COR-L47 (cell line): ENCODE measurements around the gene STX16.

Source experiments
- DNase-seq: peaks from one replicate; lab custom pipeline; 2025; lab: John Stamatoyannopoulos, UW

Gene STX16

DNA sequence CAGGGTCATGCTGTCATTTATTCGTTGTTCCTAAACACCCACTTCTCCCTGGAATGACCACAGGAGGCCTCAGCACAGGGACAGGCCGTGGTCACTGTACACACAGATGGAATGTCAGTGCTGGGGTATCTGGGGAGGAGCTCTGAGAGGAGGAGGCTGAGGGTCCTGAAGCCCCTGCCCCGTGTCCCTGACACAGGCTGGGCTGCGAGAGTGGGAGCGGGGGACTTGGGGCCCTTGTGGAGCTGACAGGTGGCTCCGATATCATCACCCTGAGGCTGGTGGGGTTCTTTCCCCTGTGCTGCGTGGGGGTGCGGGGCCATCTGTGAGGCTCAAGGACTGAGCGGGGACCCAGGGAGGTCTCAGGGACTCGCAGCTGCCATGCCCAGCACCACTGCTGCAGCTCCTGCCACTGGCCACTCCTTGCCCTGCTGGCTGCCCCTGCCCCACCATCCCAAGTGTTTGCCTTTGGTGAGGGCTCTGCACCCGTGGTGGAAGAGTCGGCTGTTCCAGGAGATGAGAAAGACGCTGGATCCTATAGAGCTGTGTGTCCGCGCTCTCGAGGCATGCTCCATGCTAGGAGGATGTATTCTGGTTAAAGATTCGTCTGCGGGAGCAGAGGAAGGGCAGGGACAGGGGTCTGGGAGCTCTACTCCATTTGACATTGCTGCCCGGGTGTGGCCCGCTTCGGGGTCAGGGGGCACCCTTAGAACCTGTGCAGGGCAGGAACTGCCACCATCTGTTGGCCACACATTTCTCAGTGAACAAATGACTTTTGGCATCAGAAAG lies 60.4 kb downstream of the STX16 start:
- DNase-seq = no peak

DNA sequence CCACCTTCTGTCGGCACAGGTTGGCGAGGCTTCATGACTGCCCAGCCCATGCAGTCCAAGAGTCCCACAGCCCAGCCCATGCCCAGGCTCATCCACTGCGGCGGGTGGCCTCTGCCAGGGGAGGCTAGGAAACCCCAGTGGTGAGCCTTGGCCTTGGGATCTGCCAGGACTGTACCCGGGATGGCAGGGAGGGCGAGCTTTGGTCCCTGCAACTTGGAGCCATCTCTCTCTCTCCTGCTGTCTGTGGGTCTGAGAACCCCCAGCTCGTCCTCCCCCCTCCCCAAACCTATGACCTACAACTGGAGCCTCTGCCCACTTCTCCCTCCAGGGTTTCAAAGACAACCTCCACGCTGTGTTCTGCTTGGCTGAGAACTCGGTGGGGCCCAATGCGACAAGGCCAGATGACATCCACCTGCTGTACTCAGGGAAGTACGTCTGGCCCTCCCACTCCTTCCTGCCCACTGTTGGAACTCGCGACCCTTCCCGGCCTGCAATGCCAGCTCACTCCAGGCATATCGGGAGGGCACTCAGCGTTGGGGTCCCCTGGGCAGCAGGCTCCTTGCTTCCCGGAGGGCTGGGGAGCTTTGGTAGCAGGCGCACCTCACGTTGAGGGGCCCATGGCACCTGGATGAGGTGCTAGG lies 61.2 kb downstream of the STX16 start:
- no peak for DNase-seq

DNA sequence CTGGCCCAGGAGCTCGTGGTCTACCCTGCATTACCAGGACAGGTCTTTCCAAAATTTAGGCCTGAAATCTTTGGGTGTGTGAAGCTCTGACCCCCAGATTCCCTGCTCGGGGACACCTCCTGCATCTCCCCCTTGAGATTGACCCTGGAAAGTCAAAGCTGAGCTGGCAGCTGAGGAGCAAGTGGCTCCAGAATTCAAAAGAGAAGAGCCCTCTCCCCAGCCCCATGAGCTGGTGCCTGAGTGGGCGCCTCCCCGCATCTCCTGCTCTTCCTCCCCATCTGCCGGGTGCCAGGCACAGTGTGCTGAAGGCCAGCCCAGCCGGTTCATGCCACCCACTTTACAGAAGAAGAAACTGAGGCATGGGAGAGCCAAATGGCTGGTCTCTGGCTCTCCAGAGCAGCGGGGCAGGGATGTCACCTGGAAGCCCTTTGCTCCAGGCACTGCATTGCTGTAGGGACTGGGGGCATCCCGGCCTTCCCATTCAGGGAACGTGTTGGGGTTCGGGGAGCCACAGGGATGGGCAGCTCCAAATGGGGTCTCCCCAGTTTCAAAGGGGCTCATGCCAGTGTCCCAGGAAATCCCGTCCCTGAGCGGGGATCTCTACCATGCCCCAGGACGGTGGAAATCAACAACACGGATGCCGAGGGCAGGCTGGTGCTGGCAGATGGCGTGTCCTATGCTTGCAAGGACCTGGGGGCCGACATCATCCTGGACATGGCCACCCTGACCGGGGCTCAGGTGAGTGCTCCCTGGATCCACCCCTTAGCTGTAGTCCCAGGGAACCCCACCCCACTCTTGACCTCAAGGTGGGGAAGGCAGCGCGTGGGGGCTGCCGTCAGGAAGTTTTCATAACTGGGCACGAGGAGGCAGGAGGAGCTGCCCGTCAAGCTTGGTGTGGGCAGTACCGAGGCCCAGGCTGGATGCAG lies 62.0 kb downstream of the STX16 start:
- no peak for DNase-seq

DNA sequence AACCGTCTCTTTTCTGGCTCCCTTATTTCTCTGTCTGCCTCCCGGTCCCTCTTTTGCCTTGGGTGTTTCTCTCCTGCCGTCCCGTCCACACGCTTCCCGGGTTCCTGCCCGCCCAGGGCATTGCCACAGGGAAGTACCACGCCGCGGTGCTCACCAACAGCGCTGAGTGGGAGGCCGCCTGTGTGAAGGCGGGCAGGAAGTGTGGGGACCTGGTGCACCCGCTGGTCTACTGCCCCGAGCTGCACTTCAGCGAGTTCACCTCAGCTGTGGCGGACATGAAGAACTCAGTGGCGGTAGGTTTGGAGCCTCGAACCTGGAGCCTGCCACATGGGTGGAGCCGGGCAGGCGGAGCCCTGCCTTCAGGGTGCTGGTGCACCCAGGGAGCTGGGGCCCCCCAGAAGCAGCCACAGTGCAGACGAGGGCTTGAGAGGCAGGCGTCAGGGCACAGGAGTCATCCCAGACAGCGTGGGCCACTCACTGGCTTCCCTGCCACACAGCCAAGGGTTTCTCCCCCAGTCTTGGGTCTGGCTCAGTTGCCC lies 62.8 kb downstream of the STX16 start:
- no peak for DNase-seq

DNA sequence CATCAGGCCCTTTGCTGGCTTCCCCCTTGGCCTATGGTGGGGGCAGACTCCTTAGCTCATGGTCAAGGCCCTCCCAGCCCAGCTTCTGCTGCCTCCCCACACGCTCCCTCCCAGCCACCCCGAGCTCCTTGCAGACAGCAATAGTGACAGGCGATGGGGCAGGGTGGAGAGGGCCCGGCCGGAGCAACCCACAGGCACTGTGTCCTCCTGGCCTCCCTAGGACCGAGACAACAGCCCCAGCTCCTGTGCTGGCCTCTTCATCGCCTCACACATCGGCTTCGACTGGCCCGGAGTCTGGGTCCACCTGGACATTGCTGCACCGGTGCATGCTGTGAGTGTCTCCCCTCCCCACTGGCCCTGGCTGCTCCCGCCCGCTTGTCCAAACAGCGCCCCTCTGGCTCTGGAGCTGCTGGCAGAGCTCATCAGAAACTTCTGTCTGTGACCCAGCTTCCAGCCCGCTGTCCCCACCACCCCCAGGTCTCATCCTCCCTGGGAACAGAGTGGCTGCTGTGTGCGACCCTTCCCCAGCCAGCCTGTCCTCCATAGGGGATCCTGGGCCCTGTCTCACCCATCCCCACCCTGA lies 63.3 kb downstream of the STX16 start:
- no peak for DNase-seq

DNA sequence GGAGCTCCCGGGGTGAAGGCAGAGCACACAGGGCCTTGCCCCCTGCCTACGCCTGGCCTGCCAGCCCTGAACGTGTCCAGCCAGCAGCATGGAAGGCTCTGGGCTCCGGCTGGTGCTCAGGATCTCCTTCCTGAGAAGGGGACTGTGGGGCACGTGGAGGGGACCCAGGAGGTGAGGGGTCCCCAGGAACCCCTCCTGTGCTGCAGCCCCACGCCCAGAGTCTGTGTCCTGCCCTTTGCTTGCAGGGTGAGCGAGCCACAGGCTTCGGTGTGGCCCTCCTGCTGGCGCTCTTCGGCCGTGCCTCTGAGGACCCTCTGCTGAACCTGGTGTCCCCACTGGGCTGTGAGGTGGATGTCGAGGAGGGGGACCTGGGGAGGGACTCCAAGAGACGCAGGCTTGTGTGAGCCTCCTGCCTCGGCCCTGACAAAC lies 63.9 kb downstream of the STX16 start:
- no peak for DNase-seq

DNA sequence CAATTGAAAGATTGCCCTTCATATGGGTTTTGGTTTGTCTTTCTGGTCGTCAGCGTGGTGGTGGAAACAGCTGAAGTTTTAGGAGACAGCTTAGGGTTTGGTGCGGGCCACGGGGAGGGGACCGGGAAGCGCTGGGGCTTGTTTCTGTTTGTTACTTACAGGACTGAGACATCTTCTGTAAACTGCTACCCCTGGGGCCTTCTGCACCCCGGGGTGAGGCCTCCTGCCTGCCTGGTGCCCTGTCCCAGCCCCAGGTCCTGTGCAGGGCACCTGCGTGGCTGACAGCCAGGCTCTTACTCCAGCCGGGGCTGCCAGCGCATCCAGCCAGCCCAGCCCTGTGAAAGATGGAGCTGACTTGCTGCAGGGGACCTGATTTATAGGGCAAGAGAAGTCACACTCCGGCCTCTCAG lies 64.3 kb downstream of the STX16 start:
- no peak for DNase-seq

DNA sequence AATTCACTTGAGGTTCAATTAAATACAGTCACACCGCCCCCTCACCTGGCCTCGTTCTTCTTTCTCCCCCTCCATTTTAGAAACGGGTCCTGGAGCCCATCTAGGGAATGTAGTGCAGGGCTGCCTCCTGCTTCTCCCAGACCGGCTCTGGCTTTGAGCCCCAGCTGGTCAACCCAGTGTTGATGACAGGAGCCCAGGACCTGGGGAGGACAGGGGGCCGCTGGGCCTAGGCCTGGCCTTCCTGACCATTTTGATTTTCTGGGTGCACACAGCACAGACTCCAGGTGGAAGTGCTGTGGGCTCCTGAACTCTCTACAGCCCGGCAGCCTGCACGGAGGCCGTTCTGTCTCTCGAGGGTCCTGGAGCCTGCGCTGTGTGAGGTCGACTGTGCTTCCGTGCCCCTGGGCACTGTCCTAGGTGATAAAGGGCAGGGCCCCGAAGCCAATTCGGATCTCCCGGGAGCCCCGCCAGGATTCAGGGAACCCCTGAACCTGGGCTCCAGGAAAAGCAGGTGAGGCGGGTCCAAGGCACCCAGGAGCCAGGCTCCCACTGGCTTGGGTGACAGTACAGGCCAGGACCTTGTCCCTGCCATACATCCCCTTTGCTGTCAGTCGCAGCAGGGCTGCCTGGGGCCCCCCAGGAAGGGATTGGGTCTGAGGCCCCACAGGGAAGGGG lies 64.9 kb downstream of the STX16 start:
- no peak for DNase-seq

DNA sequence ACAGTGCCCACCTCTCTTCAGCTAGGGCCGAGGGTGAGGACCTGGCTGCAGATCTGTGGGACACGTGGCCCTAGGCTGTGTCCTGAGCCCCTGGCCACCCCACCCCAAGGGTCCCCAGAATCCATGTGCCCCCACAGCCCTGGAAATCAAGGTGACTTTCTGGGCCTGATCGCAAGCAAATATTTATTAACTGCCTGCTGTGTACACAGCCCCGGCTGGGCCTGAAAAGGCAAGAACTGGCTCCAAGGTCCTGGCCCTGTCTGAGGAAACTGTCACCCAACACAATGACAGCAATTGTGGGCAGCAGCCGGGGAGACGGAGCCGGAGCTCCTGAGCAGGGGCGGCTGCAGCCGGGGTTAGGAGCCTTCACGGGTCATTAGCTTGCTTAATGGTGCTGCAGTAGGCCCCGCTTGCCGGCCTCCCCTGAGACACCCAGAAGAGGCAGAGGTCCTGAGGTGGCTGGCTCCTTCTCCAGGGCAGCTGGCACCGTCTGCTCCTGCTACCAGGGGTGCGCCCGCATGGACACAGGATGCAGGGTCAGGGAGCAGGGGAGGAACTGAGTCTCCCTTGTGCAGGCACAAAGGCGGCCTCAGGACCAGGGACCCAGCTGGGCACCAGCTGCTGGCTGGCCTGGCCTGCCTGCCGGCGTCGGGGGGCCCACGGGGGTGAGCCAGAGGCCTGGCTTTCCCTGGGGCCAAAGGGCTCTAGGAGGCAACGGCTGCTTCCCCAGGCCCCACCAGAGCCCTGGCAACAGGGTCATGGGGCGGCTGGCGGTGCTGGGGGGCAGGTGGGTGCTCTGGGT lies 65.6 kb downstream of the STX16 start:
- no peak for DNase-seq

DNA sequence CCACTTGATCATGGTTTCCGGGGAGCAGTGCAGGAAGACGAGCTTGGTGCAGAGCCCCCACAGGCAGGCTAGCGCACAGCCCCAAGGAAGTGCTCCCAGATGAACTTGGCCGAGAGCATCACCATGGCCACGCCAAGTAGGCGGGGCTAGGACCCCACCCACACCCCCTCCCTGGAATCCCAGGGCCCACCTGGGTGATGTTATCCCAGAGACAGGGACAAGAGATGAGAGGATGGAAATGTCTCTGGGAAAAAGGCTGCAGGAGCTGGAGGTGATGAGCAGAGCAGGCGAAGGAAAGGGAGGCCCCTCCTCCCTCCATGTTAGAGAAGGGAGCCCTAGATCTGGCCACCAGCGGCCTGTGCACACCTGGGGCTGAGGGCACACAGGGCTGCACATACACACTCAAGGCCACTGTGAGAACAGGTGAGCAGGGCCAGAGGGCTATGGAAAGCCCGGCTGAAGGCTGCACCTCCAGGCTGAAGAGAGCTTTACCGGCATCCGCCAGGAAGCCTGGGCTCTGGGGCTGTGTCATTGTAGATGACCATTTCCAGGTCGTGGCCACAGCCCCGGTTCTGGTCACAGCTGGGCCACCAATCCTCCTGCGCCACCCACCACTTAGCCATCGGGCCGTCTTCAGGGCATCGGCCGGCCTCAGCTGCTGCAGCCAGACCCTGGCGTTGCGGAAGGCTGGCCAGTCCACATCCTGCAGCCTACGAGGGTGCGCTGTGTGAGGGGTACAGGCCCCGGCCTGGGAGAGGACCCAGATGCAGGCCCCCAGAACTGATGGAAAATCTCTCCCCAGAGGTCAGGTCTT lies 66.4 kb downstream of the STX16 start:
- no peak for DNase-seq

DNA sequence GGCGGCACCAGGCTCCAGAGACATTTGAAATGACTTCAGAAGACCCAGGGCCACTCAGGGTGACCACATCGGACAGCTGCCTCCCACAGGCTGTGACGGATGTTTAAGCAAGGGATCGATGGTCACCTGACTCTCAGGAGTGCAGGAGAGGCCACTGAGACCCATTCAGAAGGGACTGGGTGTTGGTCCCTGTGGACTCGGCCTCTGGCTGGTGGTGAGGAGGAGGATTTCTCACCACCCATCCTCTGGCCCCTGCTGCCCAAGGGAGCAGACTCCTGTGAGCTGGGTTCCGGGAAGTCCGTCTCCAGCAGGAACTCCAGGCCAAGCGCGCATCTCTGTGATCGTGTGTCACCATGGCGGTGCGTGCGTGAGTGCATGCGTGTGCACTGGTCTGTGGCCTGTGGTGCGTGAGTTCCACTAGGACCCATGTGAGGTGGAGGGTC lies 67.1 kb downstream of the STX16 start:
- no peak for DNase-seq

DNA sequence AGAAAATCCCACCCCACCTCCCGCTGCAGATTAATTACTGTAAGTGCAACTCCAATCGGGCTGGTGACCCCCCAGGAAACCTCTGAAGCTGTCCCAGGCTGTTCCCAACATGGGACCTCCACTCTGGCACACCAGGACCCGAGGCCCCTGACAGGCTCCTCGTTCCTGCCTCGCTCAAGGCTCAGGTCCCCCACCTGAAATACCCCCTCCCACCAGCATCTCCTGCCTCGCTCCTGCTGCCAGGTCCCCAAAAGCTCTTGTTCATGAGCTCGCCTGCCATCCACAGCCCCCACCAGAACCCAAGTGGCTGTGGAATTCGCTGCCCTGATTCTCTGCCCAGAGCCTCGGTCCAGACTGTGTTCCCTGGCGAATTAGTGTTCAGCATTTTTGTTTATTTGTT lies 67.6 kb downstream of the STX16 start:
- no peak for DNase-seq

DNA sequence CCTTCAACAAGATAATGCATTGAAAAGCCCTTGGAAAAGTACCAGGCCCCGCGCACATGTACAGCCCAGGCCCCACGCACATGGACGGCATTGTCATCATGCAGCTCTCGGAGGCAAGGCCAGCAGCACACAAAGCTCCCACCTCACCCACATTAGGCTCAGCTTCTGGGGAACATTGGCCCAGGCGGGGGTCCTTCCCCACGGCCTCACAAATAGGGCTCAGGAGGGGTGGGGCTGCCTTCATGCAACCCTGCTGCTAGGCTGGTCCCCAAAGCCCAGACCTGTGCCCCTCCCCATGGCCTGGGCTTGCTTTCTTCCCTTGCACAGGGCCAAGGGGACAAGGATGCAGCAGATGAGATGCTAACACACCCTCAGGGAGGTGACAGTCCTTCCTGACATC lies 68.2 kb downstream of the STX16 start:
- no peak for DNase-seq

DNA sequence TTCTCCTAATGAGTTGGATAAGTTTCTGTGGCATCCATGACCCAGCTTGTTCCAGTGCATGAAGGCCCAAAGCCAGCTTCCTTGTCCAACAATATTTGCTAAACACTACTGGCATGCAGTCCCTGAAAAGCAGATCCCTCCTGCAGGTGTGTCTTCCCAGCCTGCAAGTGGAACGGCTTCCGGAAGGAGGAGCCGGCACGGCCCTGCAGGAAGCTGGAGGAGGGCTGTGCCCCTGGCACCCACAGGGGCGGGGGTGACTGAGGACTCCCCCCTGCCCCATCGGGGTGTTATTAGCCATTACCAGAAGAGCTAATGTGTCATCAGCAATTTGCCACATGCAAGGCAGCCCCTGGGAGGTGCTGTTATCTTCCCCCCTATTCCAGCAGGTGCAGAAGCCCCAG lies 68.9 kb downstream of the STX16 start:
- no peak for DNase-seq

DNA sequence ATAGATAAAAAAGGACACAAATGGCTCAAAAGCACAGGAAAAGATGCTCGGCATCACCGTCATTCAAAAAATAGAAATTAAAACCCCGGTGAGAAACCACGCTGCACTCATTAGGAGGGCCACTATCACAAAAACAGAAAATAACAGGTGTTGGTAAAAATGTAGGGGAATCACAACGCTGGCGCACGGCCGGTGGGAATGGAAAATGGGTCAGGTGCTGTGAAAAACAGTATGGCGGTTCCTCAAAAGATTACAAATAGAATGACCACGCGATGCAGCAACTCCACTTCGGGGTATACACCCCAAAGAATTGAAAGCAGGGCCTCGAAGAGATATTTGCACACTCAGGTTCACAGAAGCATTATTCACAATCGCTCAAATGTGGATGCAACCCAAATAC lies 69.8 kb downstream of the STX16 start:
- no peak for DNase-seq

DNA sequence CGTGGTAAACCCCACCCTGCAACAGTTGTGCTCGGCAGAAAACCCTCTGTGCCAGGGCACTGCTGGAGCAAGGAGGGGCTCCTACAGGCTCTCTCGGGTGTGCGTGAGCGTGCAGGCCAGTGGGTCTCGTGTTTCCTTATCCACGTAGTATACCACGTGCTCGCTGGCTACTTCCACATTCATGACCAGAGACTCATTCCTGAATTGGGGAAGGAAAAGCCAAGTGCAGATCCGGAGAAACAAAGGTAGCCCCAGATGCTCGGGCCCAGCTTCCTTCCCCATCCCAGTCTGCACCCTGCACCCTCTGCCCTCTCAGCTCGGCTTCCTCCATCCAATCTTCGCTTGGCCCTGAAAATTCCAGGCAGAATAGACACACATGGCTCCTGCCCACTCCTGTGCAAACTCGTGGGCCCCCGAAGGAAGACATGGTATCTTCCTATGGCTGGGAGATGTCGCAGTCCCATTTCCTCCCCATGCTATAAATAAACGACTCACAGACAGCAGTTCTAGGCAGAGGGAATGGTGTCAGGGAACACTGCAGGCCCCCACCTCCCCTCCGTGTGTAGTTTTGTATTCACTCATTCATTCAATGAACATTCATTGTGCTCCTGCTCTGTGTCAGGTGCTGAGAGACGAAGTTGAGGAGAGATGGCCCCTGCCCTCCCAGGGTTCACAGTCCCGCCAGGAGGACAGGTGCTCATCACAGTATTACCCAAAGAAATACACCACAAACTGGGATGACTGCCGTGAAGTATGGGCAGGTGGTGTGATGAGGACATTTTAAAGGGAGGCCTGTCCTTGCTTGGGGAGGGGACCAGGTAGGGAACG lies 71.1 kb downstream of the STX16 start:
- no peak for DNase-seq

DNA sequence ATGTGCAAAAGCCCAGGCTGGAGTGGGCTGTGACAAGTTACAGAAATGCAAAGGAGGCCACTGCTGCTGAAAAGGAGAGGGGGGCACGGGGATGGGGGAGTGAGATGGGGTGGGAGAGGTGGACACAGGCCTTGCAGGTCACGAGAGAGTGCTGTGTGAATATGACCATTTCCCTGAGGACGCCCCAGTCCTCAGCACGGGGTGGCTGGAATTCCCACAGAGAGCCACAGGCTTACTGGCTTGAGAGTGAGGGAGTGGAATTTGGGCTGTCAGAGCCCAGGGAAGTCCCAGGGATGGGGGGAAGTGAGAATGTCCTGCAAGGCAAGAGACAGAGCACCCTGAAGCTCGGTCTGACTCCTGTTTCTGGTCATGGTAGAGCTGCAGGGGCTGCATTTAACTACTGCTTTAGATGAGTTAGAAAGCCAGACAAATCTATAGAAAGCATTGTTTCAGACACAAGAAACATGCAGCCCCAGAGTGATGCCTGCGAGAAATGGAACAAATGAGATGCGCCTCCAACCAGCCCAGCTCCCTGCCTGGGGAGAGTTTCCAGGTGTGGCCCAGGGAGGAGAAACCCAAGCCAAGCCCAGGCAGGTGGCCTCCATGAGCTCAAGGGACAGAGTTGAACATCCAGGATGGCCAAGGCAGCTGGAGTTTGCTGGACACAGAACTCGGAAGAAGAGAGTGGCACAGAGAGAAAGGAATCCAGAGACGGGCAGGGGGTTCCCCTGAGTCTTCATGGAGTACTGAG lies 72.0 kb downstream of the STX16 start:
- DNase-seq = no peak

DNA sequence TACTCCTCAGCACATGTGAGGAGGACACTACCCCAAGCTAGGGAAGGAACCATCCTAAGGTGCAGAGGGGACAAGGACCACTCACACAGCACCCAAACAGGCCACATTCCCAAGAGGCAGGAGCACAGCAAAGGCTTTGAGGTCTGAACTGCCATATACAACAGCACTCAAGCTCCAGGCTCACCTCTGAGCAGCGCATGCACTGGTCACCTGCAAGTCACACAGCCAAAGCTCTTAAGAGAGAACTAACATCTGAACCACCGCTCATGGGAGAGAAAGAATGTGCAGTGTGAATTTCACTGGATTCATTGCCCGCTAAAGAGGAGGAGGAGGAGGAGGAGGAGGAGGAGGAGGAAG lies 72.5 kb downstream of the STX16 start:
- no peak for DNase-seq
